Astrocyte (in vitro differentiated cells and primary cell): ENCODE results near the gene FNDC3A. TPM values are rescaled to one million over a fixed set of nuclear protein-coding genes. Genes with fewer than 3 reads are reported as not detected.

ENCODE experiments used
- DNase-seq: peaks from one replicate; pipeline ENCODE4 v3.0.0-alpha.2; 2010; ENCODE audit warnings: low read depth
- FAIRE-seq: peaks from 2 replicates; lab custom pipeline; 2011; peaks lifted over from hg19 to GRCh38; lab: Jason Lieb, UNC
- H2AFZ ChIP-seq: 2 replicates; pipeline ENCODE4 v1.6.0; 2012; ENCODE audit warnings: low read depth, low read length, inconsistent platforms
- H3K27ac ChIP-seq: 2 replicates; pipeline ENCODE4 v1.5.1; 2011; ENCODE audit warnings: low read depth, low read length, inconsistent platforms
- H3K27me3 ChIP-seq: 2 replicates; pipeline ENCODE4 v1.6.0; 2011; ENCODE audit warnings: low read length, inconsistent platforms; ENCODE audit not compliant: insufficient read depth
- H3K36me3 ChIP-seq: 2 replicates; pipeline ENCODE4 v1.5.1; 2011; ENCODE audit warnings: low read length, inconsistent platforms; ENCODE audit not compliant: insufficient read depth
- H3K4me1 ChIP-seq: 2 replicates; pipeline ENCODE4 v1.5.1; 2011; ENCODE audit warnings: low read length, inconsistent platforms; ENCODE audit not compliant: insufficient read depth
- H3K4me2 ChIP-seq: 2 replicates; pipeline ENCODE4 v1.6.0; 2012; ENCODE audit warnings: low read length, inconsistent platforms
- H3K4me3 ChIP-seq: 2 replicates; pipeline ENCODE4 v1.5.1; 2011; ENCODE audit warnings: low read depth, mild to moderate bottlenecking, low read length, inconsistent platforms; ENCODE audit not compliant: insufficient read depth
- H3K79me2 ChIP-seq: 2 replicates; pipeline ENCODE4 v1.6.0; 2012; ENCODE audit warnings: mild to moderate bottlenecking, low read length, inconsistent platforms; ENCODE audit not compliant: insufficient read depth
- H3K9ac ChIP-seq: 2 replicates; pipeline ENCODE4 v1.6.0; 2012; ENCODE audit warnings: mild to moderate bottlenecking, low read length, inconsistent platforms
- H3K9me3 ChIP-seq: 2 replicates; pipeline ENCODE4 v1.5.1; 2012; ENCODE audit warnings: low read depth, mild to moderate bottlenecking, low read length, inconsistent platforms; ENCODE audit not compliant: insufficient read depth
- H4K20me1 ChIP-seq: 2 replicates; pipeline ENCODE4 v1.6.0; 2012; ENCODE audit warnings: low read length, inconsistent platforms; ENCODE audit not compliant: insufficient read depth
- H3K27ac Mint-ChIP-seq: one replicate; pipeline ENCODE4 v1.8.0; 2021; ENCODE audit warnings: mild to moderate bottlenecking, mixed read lengths; ENCODE audit not compliant: unreplicated experiment
- H3K27me3 Mint-ChIP-seq: one replicate; pipeline ENCODE4 v1.8.0; 2021; ENCODE audit warnings: low read depth, mixed read lengths; ENCODE audit not compliant: unreplicated experiment
- H3K36me3 Mint-ChIP-seq: one replicate; pipeline ENCODE4 v1.8.0; 2021; ENCODE audit warnings: low read depth, mixed read lengths; ENCODE audit not compliant: unreplicated experiment
- H3K4me1 Mint-ChIP-seq: one replicate; pipeline ENCODE4 v1.8.0; 2021; ENCODE audit warnings: low read depth, mixed read lengths; ENCODE audit not compliant: unreplicated experiment
- H3K4me3 Mint-ChIP-seq: one replicate; pipeline ENCODE4 v1.8.0; 2021; ENCODE audit warnings: mild to moderate bottlenecking, moderate library complexity, mixed read lengths; ENCODE audit not compliant: unreplicated experiment
- H3K9me3 Mint-ChIP-seq: one replicate; pipeline ENCODE4 v1.8.0; 2021; ENCODE audit warnings: mild to moderate bottlenecking, mixed read lengths; ENCODE audit not compliant: unreplicated experiment
- EZH2 ChIP-seq: IDR thresholded peaks from 2 replicates; pipeline ENCODE4 v1.6.1; 2012; ENCODE audit warnings: mild to moderate bottlenecking, low read length, inconsistent platforms; ENCODE audit not compliant: insufficient read depth
- total RNA-seq: library from RNA; stranded (reverse); gene quantifications from 2 replicates; pipeline ENCODE4 v1.2.1, GENCODE V29; 2021
- TF ChIP-seq, protein P1 (sequence below): IDR thresholded peaks from 2 replicates; pipeline ENCODE4 v1.5.1; 2011; ENCODE audit warnings: low read depth, mild to moderate bottlenecking, inconsistent platforms, low read length, moderate library complexity; ENCODE audit not compliant: insufficient read depth

The FNDC3A gene
- total RNA-seq, 1 donor from 2014 or later = 82.6 TPM

GRCh38 chr13:49247643-49248621, 272.2 kb downstream of the FNDC3A start, which contains the start of gene CDADC1:
Gene CDADC1 (plus strand): TSS chr13:49247925. CDS start chr13:49248038, 113 bp downstream.
- H3K4me1 Mint-ChIP-seq = peaks cover 11% of the 10 kb centered on the region
- DNase-seq (peak; percentile 91), FAIRE-seq (peak; percentile 95)
- TF ChIP-seq EZH2 = no peak
- TF ChIP-seq, protein P1, sequence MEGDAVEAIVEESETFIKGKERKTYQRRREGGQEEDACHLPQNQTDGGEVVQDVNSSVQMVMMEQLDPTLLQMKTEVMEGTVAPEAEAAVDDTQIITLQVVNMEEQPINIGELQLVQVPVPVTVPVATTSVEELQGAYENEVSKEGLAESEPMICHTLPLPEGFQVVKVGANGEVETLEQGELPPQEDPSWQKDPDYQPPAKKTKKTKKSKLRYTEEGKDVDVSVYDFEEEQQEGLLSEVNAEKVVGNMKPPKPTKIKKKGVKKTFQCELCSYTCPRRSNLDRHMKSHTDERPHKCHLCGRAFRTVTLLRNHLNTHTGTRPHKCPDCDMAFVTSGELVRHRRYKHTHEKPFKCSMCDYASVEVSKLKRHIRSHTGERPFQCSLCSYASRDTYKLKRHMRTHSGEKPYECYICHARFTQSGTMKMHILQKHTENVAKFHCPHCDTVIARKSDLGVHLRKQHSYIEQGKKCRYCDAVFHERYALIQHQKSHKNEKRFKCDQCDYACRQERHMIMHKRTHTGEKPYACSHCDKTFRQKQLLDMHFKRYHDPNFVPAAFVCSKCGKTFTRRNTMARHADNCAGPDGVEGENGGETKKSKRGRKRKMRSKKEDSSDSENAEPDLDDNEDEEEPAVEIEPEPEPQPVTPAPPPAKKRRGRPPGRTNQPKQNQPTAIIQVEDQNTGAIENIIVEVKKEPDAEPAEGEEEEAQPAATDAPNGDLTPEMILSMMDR = no peak
- Histone ChIP-seq H3K9me3 (no peaks in the 10 kb centered on the region), H3K36me3 (no peaks in the 10 kb centered on the region), H3K4me3 (peak within 1 kb of the TSS; percentile 90), H2AFZ (peak within 1 kb of the TSS; percentile 96), H3K4me1 (peaks cover 3% of the 10 kb centered on the region), H3K79me2 (peaks cover 3% of the 10 kb centered on the region), H4K20me1 (no peaks in the 10 kb centered on the region), H3K9ac (peak within 1 kb of the TSS; percentile 94), H3K4me2 (peak within 1 kb of the TSS; percentile 96), H3K27me3 (no peaks in the 10 kb centered on the region), H3K27ac (peak within 1 kb of the TSS; percentile 79)
- no peaks in the 10 kb centered on the region for H3K36me3 Mint-ChIP-seq
- no peaks in the 10 kb centered on the region for H3K27me3 Mint-ChIP-seq
- H3K9me3 Mint-ChIP-seq = peaks cover 3% of the 10 kb centered on the region
- peak within 1 kb of the TSS; percentile 93 for H3K27ac Mint-ChIP-seq
- H3K4me3 Mint-ChIP-seq = peak within 1 kb of the TSS; percentile 99

GRCh38 chr13:49248622-49249002, 272.9 kb downstream of the FNDC3A start:
- Histone ChIP-seq H3K36me3 (no peaks in the 10 kb centered on the region), H4K20me1 (no peaks in the 10 kb centered on the region), H3K4me2 (peak overlapping the region; percentile 96), H2AFZ (peak overlapping the region; percentile 96), H3K27me3 (no peaks in the 10 kb centered on the region), H3K4me3 (peak overlapping the region; percentile 90), H3K4me1 (peaks cover 3% of the 10 kb centered on the region), H3K9me3 (no peaks in the 10 kb centered on the region), H3K79me2 (peaks cover 3% of the 10 kb centered on the region), H3K27ac (peak overlapping the region; percentile 79), H3K9ac (peak overlapping the region; percentile 94)
- H3K27ac Mint-ChIP-seq = peak overlapping the region; percentile 85
- no peaks in the 10 kb centered on the region for H3K36me3 Mint-ChIP-seq
- TF ChIP-seq, protein P1 = peak; percentile 25
- TF ChIP-seq EZH2 = no peak
- DNase-seq (no peak), FAIRE-seq (no peak)
- H3K27me3 Mint-ChIP-seq = no peaks in the 10 kb centered on the region
- peak overlapping the region; percentile 99 for H3K4me3 Mint-ChIP-seq
- H3K9me3 Mint-ChIP-seq = no peaks in the 10 kb centered on the region
- H3K4me1 Mint-ChIP-seq = peaks cover 11% of the 10 kb centered on the region
